ENCODE data around the gene GABARAPL1.

The GABARAPL1 gene

GRCh38 chr12:10212739-10213131 lies at the start of gene GABARAPL1:
GABARAPL1 (plus strand) TSS chr12:10212877; CDS start chr12:10213130, 253 bp downstream.
- peak within 1 kb of the TSS; percentile 93 for H3K4me3 Mint-ChIP-seq
- no peaks in the 10 kb centered on the region for H3K36me3 Mint-ChIP-seq (ENCODE audit: low read depth)
- H3K9me3 Mint-ChIP-seq, result no peaks in the 10 kb centered on the region
- peaks cover 23% of the 10 kb centered on the region for H3K27me3 Mint-ChIP-seq (ENCODE audit: low read depth)
- H3K4me1 Mint-ChIP-seq (ENCODE audit: low read depth), result peaks cover 27% of the 10 kb centered on the region
- H3K27ac Mint-ChIP-seq, result peak within 1 kb of the TSS; percentile 92

- H3K27me3 Mint-ChIP-seq (ENCODE audit: low read depth), result peaks cover 46% of the 10 kb centered on the region
- H3K4me3 Mint-ChIP-seq, result no peak overlapping the region
- H3K36me3 Mint-ChIP-seq (ENCODE audit: low read depth), result no peaks in the 10 kb centered on the region
- H3K9me3 Mint-ChIP-seq, result no peaks in the 10 kb centered on the region
- H3K27ac Mint-ChIP-seq, result no peak overlapping the region
- H3K4me1 Mint-ChIP-seq (ENCODE audit: low read depth), result no peaks in the 10 kb centered on the region
Observed at GRCh38 chr12:10163084-10163483, 49.6 kb upstream of the GABARAPL1 start.

- Mint-ChIP-seq H3K4me3 (no peak overlapping the region), H3K27me3 (ENCODE audit: low read depth) (peaks cover 42% of the 10 kb centered on the region), H3K27ac (no peak overlapping the region), H3K36me3 (ENCODE audit: low read depth) (no peaks in the 10 kb centered on the region), H3K9me3 (no peaks in the 10 kb centered on the region), H3K4me1 (ENCODE audit: low read depth) (no peaks in the 10 kb centered on the region)
Observed at GRCh38 chr12:10165421-10165820, 47.3 kb upstream of the GABARAPL1 start.

GRCh38 chr12:10167599-10167998 lies 45.1 kb upstream of the GABARAPL1 start:
- Mint-ChIP-seq H3K9me3 (no peaks in the 10 kb centered on the region), H3K4me3 (no peak overlapping the region), H3K27me3 (ENCODE audit: low read depth) (peaks cover 47% of the 10 kb centered on the region), H3K36me3 (ENCODE audit: low read depth) (no peaks in the 10 kb centered on the region), H3K4me1 (ENCODE audit: low read depth) (no peaks in the 10 kb centered on the region), H3K27ac (no peak overlapping the region)

- peaks cover 44% of the 10 kb centered on the region for H3K27me3 Mint-ChIP-seq (ENCODE audit: low read depth)
- H3K27ac Mint-ChIP-seq, result no peak overlapping the region
- H3K4me1 Mint-ChIP-seq (ENCODE audit: low read depth), result no peaks in the 10 kb centered on the region
- no peak overlapping the region for H3K4me3 Mint-ChIP-seq
- no peaks in the 10 kb centered on the region for H3K9me3 Mint-ChIP-seq
- H3K36me3 Mint-ChIP-seq (ENCODE audit: low read depth), result no peaks in the 10 kb centered on the region
Observed at GRCh38 chr12:10169104-10169503, 43.6 kb upstream of the GABARAPL1 start.

GRCh38 chr12:10170216-10170615 lies 42.5 kb upstream of the GABARAPL1 start:
- Mint-ChIP-seq H3K4me3 (no peak overlapping the region), H3K27me3 (ENCODE audit: low read depth) (peaks cover 49% of the 10 kb centered on the region), H3K9me3 (no peaks in the 10 kb centered on the region), H3K27ac (no peak overlapping the region), H3K36me3 (ENCODE audit: low read depth) (no peaks in the 10 kb centered on the region), H3K4me1 (ENCODE audit: low read depth) (no peaks in the 10 kb centered on the region)

GRCh38 chr12:10171973-10172728 lies 40.5 kb upstream of the GABARAPL1 start, which contains the start of gene OLR1:
OLR1 (minus strand) TSS chr12:10172132; CDS start chr12:10172077, 55 bp downstream.
- no peak within 1 kb of the TSS for H3K4me3 Mint-ChIP-seq
- peaks cover 49% of the 10 kb centered on the region for H3K27me3 Mint-ChIP-seq (ENCODE audit: low read depth)
- no peaks in the 10 kb centered on the region for H3K9me3 Mint-ChIP-seq
- no peaks in the 10 kb centered on the region for H3K36me3 Mint-ChIP-seq (ENCODE audit: low read depth)
- no peak within 1 kb of the TSS for H3K27ac Mint-ChIP-seq
- no peaks in the 10 kb centered on the region for H3K4me1 Mint-ChIP-seq (ENCODE audit: low read depth)

GRCh38 chr12:10174986-10175614 lies 37.6 kb upstream of the GABARAPL1 start:
- no peak overlapping the region for H3K27ac Mint-ChIP-seq
- no peaks in the 10 kb centered on the region for H3K9me3 Mint-ChIP-seq
- no peaks in the 10 kb centered on the region for H3K36me3 Mint-ChIP-seq (ENCODE audit: low read depth)
- no peak overlapping the region for H3K4me3 Mint-ChIP-seq
- H3K27me3 Mint-ChIP-seq (ENCODE audit: low read depth), result peaks cover 49% of the 10 kb centered on the region
- H3K4me1 Mint-ChIP-seq (ENCODE audit: low read depth), result no peaks in the 10 kb centered on the region

- no peak overlapping the region for H3K4me3 Mint-ChIP-seq
- no peak overlapping the region for H3K27ac Mint-ChIP-seq
- H3K27me3 Mint-ChIP-seq (ENCODE audit: low read depth), result peaks cover 45% of the 10 kb centered on the region
- no peaks in the 10 kb centered on the region for H3K36me3 Mint-ChIP-seq (ENCODE audit: low read depth)
- H3K4me1 Mint-ChIP-seq (ENCODE audit: low read depth), result no peaks in the 10 kb centered on the region
- no peaks in the 10 kb centered on the region for H3K9me3 Mint-ChIP-seq
Observed at GRCh38 chr12:10175846-10176636, 36.6 kb upstream of the GABARAPL1 start.

GRCh38 chr12:10178821-10179220 lies 33.9 kb upstream of the GABARAPL1 start, which contains the start of gene TMEM52B:
TMEM52B (plus strand) TSS chr12:10179032; CDS start chr12:10179575, 543 bp downstream.
- H3K27me3 Mint-ChIP-seq (ENCODE audit: low read depth), result peaks cover 38% of the 10 kb centered on the region
- no peak within 1 kb of the TSS for H3K27ac Mint-ChIP-seq
- no peak within 1 kb of the TSS for H3K4me3 Mint-ChIP-seq
- H3K9me3 Mint-ChIP-seq, result no peaks in the 10 kb centered on the region
- H3K4me1 Mint-ChIP-seq (ENCODE audit: low read depth), result no peaks in the 10 kb centered on the region
- H3K36me3 Mint-ChIP-seq (ENCODE audit: low read depth), result no peaks in the 10 kb centered on the region

GRCh38 chr12:10179776-10180181 lies 32.9 kb upstream of the GABARAPL1 start:
- Mint-ChIP-seq H3K4me1 (ENCODE audit: low read depth) (no peaks in the 10 kb centered on the region), H3K27ac (no peak overlapping the region), H3K9me3 (no peaks in the 10 kb centered on the region), H3K4me3 (no peak overlapping the region), H3K27me3 (ENCODE audit: low read depth) (peaks cover 40% of the 10 kb centered on the region), H3K36me3 (ENCODE audit: low read depth) (no peaks in the 10 kb centered on the region)

GRCh38 chr12:10182354-10183049 lies 30.2 kb upstream of the GABARAPL1 start:
- peaks cover 42% of the 10 kb centered on the region for H3K27me3 Mint-ChIP-seq (ENCODE audit: low read depth)
- H3K27ac Mint-ChIP-seq, result no peak overlapping the region
- H3K4me3 Mint-ChIP-seq, result no peak overlapping the region
- no peaks in the 10 kb centered on the region for H3K9me3 Mint-ChIP-seq
- H3K36me3 Mint-ChIP-seq (ENCODE audit: low read depth), result no peaks in the 10 kb centered on the region
- no peaks in the 10 kb centered on the region for H3K4me1 Mint-ChIP-seq (ENCODE audit: low read depth)

GRCh38 chr12:10184261-10184843 lies 28.3 kb upstream of the GABARAPL1 start:
- H3K27ac Mint-ChIP-seq, result no peak overlapping the region
- no peak overlapping the region for H3K4me3 Mint-ChIP-seq
- no peaks in the 10 kb centered on the region for H3K36me3 Mint-ChIP-seq (ENCODE audit: low read depth)
- H3K27me3 Mint-ChIP-seq (ENCODE audit: low read depth), result peaks cover 32% of the 10 kb centered on the region
- no peaks in the 10 kb centered on the region for H3K9me3 Mint-ChIP-seq
- H3K4me1 Mint-ChIP-seq (ENCODE audit: low read depth), result no peaks in the 10 kb centered on the region

GRCh38 chr12:10186299-10186698 lies 26.4 kb upstream of the GABARAPL1 start:
- Mint-ChIP-seq H3K27ac (no peak overlapping the region), H3K36me3 (ENCODE audit: low read depth) (no peaks in the 10 kb centered on the region), H3K4me3 (no peak overlapping the region), H3K27me3 (ENCODE audit: low read depth) (peaks cover 38% of the 10 kb centered on the region), H3K9me3 (no peaks in the 10 kb centered on the region), H3K4me1 (ENCODE audit: low read depth) (peaks cover 4% of the 10 kb centered on the region)
